Right atrium auricular region (tissue), 2 donors: Measurements from ENCODE around the gene CEP72. TPM values are rescaled to one million over a fixed set of nuclear protein-coding genes. Genes with fewer than 3 reads are reported as not detected.
"Not testable (repeated sequence)": the region's sequence is repeated elsewhere in the genome, so short reads cannot be mapped to it uniquely, and the experiment has no call there.

Experiments
- DNase-seq: peaks from one replicate; pipeline ENCODE4 v3.0.0-alpha.2; 2019; ENCODE audit warnings: low spot score
- H3K27ac ChIP-seq, 2 donors: fragments of 200-600 bp; sonication (generic); 1 replicate in 1 of 2; 2 replicates in 1 of 2; pipeline ENCODE4 v1.5.1; 2016 to 2019
- H3K27me3 ChIP-seq, 2 donors: fragments of 200-600 bp; sonication (generic); one replicate each; pipeline versions ENCODE4 v1.5.1 to v1.6.0; 2017 to 2019
- H3K36me3 ChIP-seq: fragments of 200-600 bp; sonication (generic); one replicate; pipeline ENCODE4 v1.5.1; 2016
- H3K4me1 ChIP-seq, 2 donors: fragments of 200-600 bp; sonication (generic); one replicate each; pipeline versions ENCODE4 v1.5.1 to v1.6.0; 2017 to 2019
- H3K4me3 ChIP-seq, 2 donors: fragments of 200-600 bp; sonication (generic); 1 replicate in 1 of 2; 2 replicates in 1 of 2; pipeline ENCODE4 v1.5.1; 2017 to 2019; ENCODE audit warnings: mild to moderate bottlenecking in 1 of 2, moderate library complexity in 1 of 2
- H3K9me3 ChIP-seq, 2 donors: fragments of 200-600 bp; sonication (generic); one replicate each; pipeline ENCODE4 v1.5.1; 2019
- total RNA-seq, 2 donors: library from RNA; depleted of rRNA; stranded (reverse); fragments of >200 nt; gene quantifications; one replicate each; pipeline ENCODE4 v1.1.0, GENCODE V29; 2016
- TF ChIP-seq, protein P1 (sequence below), 2 donors: fragments of 200-600 bp; sonication (generic); IDR thresholded peaks; one replicate each; pipeline ENCODE4 v1.5.1; 2019; ENCODE audit warnings: antibody characterized with exemption in 2 of 2

CEP72 gene
- total RNA-seq, 2 donors from 2014 or later = 0.41 to 1.0 TPM

- peak overlapping the region in 1 of 2 donors; percentile 41 for H3K27ac ChIP-seq
- H3K27me3 ChIP-seq, H3K4me3 ChIP-seq, H3K4me1 ChIP-seq, H3K9me3 ChIP-seq, H3K36me3 ChIP-seq, DNase-seq: not testable (repeated sequence)
These were observed 70.7 kb downstream of the CEP72 start for GRCh38 chr5:682651-683358.

GRCh38 chr5:683551-684481 lies 71.7 kb downstream of the CEP72 start:
- Histone ChIP-seq H3K27ac (peak overlapping the region in 1 of 2 donors; percentile 41), H3K27me3 (no peaks in the 10 kb centered on the region), H3K4me3 (no peak overlapping the region), H3K9me3 (no peaks in the 10 kb centered on the region), H3K4me1 (peaks cover 0 to 3% of the 10 kb centered on the region in 2 donors), H3K36me3 (no peaks in the 10 kb centered on the region)
- DNase-seq = no peak
- TF ChIP-seq, protein P1, sequence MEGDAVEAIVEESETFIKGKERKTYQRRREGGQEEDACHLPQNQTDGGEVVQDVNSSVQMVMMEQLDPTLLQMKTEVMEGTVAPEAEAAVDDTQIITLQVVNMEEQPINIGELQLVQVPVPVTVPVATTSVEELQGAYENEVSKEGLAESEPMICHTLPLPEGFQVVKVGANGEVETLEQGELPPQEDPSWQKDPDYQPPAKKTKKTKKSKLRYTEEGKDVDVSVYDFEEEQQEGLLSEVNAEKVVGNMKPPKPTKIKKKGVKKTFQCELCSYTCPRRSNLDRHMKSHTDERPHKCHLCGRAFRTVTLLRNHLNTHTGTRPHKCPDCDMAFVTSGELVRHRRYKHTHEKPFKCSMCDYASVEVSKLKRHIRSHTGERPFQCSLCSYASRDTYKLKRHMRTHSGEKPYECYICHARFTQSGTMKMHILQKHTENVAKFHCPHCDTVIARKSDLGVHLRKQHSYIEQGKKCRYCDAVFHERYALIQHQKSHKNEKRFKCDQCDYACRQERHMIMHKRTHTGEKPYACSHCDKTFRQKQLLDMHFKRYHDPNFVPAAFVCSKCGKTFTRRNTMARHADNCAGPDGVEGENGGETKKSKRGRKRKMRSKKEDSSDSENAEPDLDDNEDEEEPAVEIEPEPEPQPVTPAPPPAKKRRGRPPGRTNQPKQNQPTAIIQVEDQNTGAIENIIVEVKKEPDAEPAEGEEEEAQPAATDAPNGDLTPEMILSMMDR (IDR thresholded peaks at IDR 0.05) = no peak

DNA sequence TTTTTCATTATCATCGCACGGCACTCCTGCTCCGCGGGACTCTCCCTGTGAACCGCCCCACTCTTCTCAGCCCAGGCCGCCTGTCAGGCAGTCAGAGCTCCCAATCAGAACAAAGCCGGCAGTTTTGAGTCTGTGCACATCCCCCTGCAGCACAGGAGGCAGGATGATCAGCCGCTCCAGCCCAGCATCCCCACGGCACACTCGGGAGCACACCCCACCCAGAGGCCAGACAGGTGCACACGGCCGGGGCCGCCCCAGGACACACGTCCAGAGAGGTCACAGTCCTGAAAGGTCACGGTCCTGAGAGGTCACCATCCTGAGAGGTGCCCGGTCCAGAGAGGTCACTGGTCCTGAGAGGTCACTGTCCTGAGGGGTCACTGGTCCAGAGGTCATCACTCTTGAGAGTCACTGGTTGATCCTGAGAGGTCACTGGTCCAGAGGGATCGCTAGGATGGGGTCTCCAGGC lies 72.6 kb downstream of the CEP72 start:
- TF ChIP-seq, protein P1 (IDR thresholded peaks at IDR 0.05) = no peak

GRCh38 chr5:685262-686171 lies 73.4 kb downstream of the CEP72 start:
- Histone ChIP-seq H3K27me3 (no peaks in the 10 kb centered on the region), H3K27ac (no peak overlapping the region), H3K4me1 (peaks cover 0 to 3% of the 10 kb centered on the region in 2 donors), H3K36me3 (no peaks in the 10 kb centered on the region), H3K4me3 (no peak overlapping the region), H3K9me3 (no peaks in the 10 kb centered on the region)
- TF ChIP-seq, protein P1 (IDR thresholded peaks at IDR 0.05) = no peak
- no peak for DNase-seq

More for the DNA sequence above, 72.6 kb downstream of the CEP72 start:
- Histone ChIP-seq H3K9me3 (no peaks in the 10 kb centered on the region), H3K4me1 (peaks cover 0 to 3% of the 10 kb centered on the region in 2 donors), H3K36me3 (no peaks in the 10 kb centered on the region), H3K27me3 (no peaks in the 10 kb centered on the region), H3K4me3 (no peak overlapping the region), H3K27ac (no peak overlapping the region)
- no peak for DNase-seq

- DNase-seq, H3K27ac ChIP-seq: not testable (repeated sequence)
These were observed 74.0 kb downstream of the CEP72 start for GRCh38 chr5:686172-686523.

GRCh38 chr5:686936-687335 lies 74.8 kb downstream of the CEP72 start:
- H3K36me3 ChIP-seq, H3K4me3 ChIP-seq, H3K27me3 ChIP-seq, H3K9me3 ChIP-seq, H3K27ac ChIP-seq, DNase-seq, H3K4me1 ChIP-seq: not testable (repeated sequence)

More at GRCh38 chr5:686172-686523, 74.0 kb downstream of the CEP72 start:
- not testable (repeated sequence) for H3K36me3 ChIP-seq, H3K4me3 ChIP-seq, H3K9me3 ChIP-seq, H3K27me3 ChIP-seq, H3K4me1 ChIP-seq

DNA sequence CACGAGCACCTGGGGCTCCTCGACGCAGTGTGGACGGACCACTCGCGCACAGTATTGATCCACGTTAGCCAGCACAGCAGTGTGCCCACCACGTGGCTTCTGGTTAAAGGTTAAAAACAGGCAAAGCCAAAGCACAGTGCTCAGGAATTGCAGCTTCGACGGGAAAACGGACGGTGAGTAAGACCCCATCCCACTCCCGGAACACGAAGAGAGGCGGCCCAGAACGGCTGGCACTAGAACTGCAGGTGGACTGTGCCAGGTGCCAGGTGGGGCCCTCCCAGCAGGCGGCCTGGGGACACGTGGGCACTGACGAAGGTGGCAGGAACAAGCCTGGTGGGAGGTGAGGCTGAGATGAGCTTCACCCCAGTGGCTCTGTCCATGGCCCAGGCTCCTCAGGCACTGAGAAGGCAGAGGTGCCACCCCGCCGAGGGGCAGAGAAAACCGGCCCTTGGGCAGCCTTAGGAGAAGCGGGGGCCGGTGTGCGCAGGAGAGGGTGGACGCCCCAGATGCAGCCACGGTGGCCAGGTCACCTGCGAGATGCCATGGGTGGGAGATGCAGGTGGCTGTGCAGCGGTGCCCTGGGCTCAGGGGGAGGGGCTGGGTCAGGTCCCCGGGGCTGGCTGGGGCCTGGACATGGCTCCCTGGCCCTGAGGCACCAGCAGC lies 76.3 kb downstream of the CEP72 start:
- DNase-seq, H3K4me3 ChIP-seq, H3K27me3 ChIP-seq, H3K36me3 ChIP-seq, H3K4me1 ChIP-seq, H3K27ac ChIP-seq, H3K9me3 ChIP-seq: not testable (repeated sequence)

GRCh38 chr5:690293-690692 lies 78.2 kb downstream of the CEP72 start:
- H3K4me1 ChIP-seq, H3K9me3 ChIP-seq, DNase-seq, H3K4me3 ChIP-seq, H3K27ac ChIP-seq, H3K27me3 ChIP-seq, H3K36me3 ChIP-seq: not testable (repeated sequence)

DNA sequence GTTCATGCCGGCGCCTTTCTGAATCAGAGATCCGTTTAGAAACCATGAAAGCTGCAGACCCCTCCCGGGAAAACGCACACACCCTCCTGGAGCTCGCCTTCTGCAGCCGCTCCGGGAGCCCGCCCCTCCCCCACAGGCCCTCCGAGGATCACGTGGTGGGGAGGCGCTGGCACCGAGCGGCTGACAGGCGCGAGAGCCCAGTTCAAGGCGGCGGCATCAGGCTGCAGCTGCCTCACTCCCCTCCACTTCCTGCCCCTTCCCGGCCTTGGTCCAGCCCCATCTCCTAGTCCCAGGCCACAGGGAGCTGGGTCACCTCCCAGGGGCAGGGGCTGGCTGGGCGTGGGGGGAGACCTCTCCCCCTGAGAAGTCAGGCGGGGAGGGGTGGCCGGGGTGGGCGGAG lies 78.9 kb downstream of the CEP72 start:
- not testable (repeated sequence) for H3K27me3 ChIP-seq, H3K9me3 ChIP-seq, H3K36me3 ChIP-seq, H3K4me1 ChIP-seq, H3K4me3 ChIP-seq, DNase-seq
- H3K27ac ChIP-seq = peak overlapping the region in 1 of 2 donors; percentile 61
